ENCODE data around the gene TFB2M.

DNA sequence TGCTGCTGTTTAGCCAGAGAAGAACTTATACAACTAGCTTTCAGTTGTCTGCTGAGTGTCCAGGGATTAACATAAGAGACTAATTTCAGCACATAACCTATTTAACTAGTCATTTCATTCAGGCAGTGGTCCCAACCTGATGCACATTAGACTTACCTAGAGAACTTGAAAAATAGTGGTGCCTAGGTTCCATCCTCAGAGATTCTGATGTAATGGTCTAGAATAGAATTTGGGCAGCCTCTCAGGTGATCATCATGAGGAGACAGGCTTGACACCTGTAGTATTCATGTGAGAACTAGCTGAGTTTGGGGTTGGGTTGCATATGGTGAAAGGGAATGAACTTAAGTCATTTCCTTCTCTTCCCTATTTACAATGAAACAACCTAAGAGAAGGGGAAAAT, 25.0 kb upstream of the TFB2M start:
- TF ChIP-seq, protein P1, sequence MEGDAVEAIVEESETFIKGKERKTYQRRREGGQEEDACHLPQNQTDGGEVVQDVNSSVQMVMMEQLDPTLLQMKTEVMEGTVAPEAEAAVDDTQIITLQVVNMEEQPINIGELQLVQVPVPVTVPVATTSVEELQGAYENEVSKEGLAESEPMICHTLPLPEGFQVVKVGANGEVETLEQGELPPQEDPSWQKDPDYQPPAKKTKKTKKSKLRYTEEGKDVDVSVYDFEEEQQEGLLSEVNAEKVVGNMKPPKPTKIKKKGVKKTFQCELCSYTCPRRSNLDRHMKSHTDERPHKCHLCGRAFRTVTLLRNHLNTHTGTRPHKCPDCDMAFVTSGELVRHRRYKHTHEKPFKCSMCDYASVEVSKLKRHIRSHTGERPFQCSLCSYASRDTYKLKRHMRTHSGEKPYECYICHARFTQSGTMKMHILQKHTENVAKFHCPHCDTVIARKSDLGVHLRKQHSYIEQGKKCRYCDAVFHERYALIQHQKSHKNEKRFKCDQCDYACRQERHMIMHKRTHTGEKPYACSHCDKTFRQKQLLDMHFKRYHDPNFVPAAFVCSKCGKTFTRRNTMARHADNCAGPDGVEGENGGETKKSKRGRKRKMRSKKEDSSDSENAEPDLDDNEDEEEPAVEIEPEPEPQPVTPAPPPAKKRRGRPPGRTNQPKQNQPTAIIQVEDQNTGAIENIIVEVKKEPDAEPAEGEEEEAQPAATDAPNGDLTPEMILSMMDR (IDR thresholded peaks at IDR 0.05; ENCODE audit: insufficient read depth, low read depth, low read length) = no peak
- no peak for TF ChIP-seq EZH2 (IDR thresholded peaks at IDR 0.05; ENCODE audit: insufficient read depth, low read length)
